GM12878 (cell line): ENCODE measurements around the gene ADK. TPM values are rescaled to one million over a fixed set of nuclear protein-coding genes. Genes with fewer than 3 reads are reported as not detected.

Experiments used
- ATAC-seq: fragments of 200-7000 bp; cut with Tn5 transposase; 3 replicates; pipeline ENCODE4 v1.9.1; 2020; ENCODE audit warnings: mild to moderate bottlenecking, moderate library complexity
- BruUV-seq: library from RNA; stranded (reverse); fragments of 400-500 nt; replicated peaks from 2 replicates; lab custom pipeline; 2021; lab: Mats Ljungman, UMichigan
- CTCF ChIA-PET: fragments of 300-600 bp; sonication (Branson Sonifier 250); formaldehyde crosslinking; extraction: SDS; loops from one replicate; lab custom pipeline; 2021; ENCODE audit warnings: inconsistent platforms; lab: Yijun Ruan, JAX
- POLR2A ChIA-PET: fragments of 350-600 bp; formaldehyde crosslinking; extraction: SDS; loops from one replicate; lab custom pipeline; 2021; ENCODE audit warnings: inconsistent platforms; lab: Charles Lee
- RAD21 ChIA-PET: fragments of 300-600 bp; sonication (Branson Sonifier 250); formaldehyde crosslinking; loops from one replicate; lab custom pipeline; 2023; ENCODE audit warnings: antibody characterized with exemption; ENCODE audit not compliant: unreplicated experiment; lab: Charles Lee
- SMC1A ChIA-PET: fragments of 300-600 bp; sonication (Branson Sonifier 250); formaldehyde crosslinking; loops from one replicate; lab custom pipeline; 2023; ENCODE audit not compliant: unreplicated experiment, uncharacterized antibody; lab: Charles Lee
- DNase-seq: peaks from one replicate; pipeline ENCODE4 v3.0.0-alpha.2; 2011; ENCODE audit warnings: low read depth, low spot score
- FAIRE-seq: peaks from 3 replicates; lab custom pipeline; 2011; peaks lifted over from hg19 to GRCh38; lab: Jason Lieb, UNC
- H2AFZ ChIP-seq: 2 replicates; pipeline ENCODE4 v1.6.0; 2011; ENCODE audit warnings: low read depth, low read length, control low read depth; ENCODE audit not compliant: control insufficient read depth
- H3K27ac ChIP-seq: 2 replicates; pipeline ENCODE4 v1.5.1; 2011; ENCODE audit warnings: control low read depth; ENCODE audit not compliant: control insufficient read depth, insufficient read depth
- H3K27me3 ChIP-seq, 2 experiments: replicated peaks in 1 of 2; 2 replicates each; pipeline versions ENCODE4 v1.6.0 to v1.6.1; 2011; ENCODE audit warnings: low read length in 1 of 2; ENCODE audit not compliant: control insufficient read depth in 2 of 2, insufficient read depth in 2 of 2
- H3K36me3 ChIP-seq, 2 experiments: 2 replicates each; pipeline ENCODE4 v1.5.1; 2011; ENCODE audit warnings: low read length in 1 of 2; ENCODE audit not compliant: control insufficient read depth in 2 of 2, insufficient read depth in 2 of 2
- H3K4me1 ChIP-seq: 2 replicates; pipeline ENCODE4 v1.6.1; 2011; ENCODE audit warnings: mild to moderate bottlenecking, low read length, moderate library complexity, mixed read lengths; ENCODE audit not compliant: control insufficient read depth, insufficient read depth
- H3K4me2 ChIP-seq: 2 replicates; pipeline ENCODE4 v1.6.0; 2011; ENCODE audit warnings: control low read depth; ENCODE audit not compliant: control insufficient read depth, insufficient read depth
- H3K4me3 ChIP-seq: fragments of 200-600 bp; sonication (generic); 2 replicates; pipeline ENCODE4 v1.5.1; 2016
- H3K79me2 ChIP-seq: 2 replicates; pipeline ENCODE4 v1.6.0; 2011; ENCODE audit warnings: low read length; ENCODE audit not compliant: control insufficient read depth, insufficient read depth
- H3K9ac ChIP-seq: 2 replicates; pipeline ENCODE4 v1.8.0; 2011; ENCODE audit warnings: low read length, control low read depth, mixed read lengths; ENCODE audit not compliant: control insufficient read depth, insufficient read depth
- H3K9me3 ChIP-seq: replicated peaks from 3 replicates; pipeline ENCODE4 v1.5.1; 2011; ENCODE audit warnings: mild to moderate bottlenecking, low read length; ENCODE audit not compliant: control insufficient read depth, insufficient read depth
- H4K20me1 ChIP-seq: 2 replicates; pipeline ENCODE4 v1.6.0; 2011; ENCODE audit not compliant: control insufficient read depth, insufficient read depth
- BACH1 ChIP-seq: fragments of 450-650 bp; IDR thresholded peaks from 2 replicates; pipeline ENCODE4 v1.6.1; 2017; ENCODE audit warnings: mild to moderate bottlenecking, borderline replicate concordance
- EGR1 ChIP-seq, 2 experiments: IDR thresholded peaks; 1 replicate in 1 of 2; 2 replicates in 1 of 2; pipeline ENCODE4 v1.6.1; 2011 to 2012; ENCODE audit warnings: low read depth in 2 of 2, low read length in 2 of 2, borderline replicate concordance in 1 of 2, mild to moderate bottlenecking in 1 of 2, moderate library complexity in 1 of 2
- EZH2 ChIP-seq: IDR thresholded peaks from 2 replicates; pipeline ENCODE4 v1.6.1; 2012; ENCODE audit warnings: low read depth, mild to moderate bottlenecking, control low read depth, inconsistent platforms, low read length, borderline replicate concordance; ENCODE audit not compliant: control insufficient read depth
- FOS ChIP-seq: IDR thresholded peaks from 3 replicates; pipeline ENCODE4 v1.6.1; 2011; ENCODE audit warnings: borderline replicate concordance; ENCODE audit not compliant: insufficient read length; ENCODE audit errors: extremely low read depth
- GATAD2B ChIP-seq: fragments of 450-650 bp; conservative IDR thresholded peaks from 2 replicates; pipeline ENCODE4 v1.6.1; 2017; ENCODE audit warnings: low read depth, mild to moderate bottlenecking, moderate library complexity
- HCFC1 ChIP-seq: fragments of 150-350 bp; IDR thresholded peaks from 2 replicates; pipeline ENCODE4 v1.6.1; 2014; ENCODE audit warnings: low read length
- JUNB ChIP-seq: IDR thresholded peaks from 2 replicates; pipeline ENCODE4 v1.6.1; 2016; ENCODE audit warnings: antibody characterized with exemption, mild to moderate bottlenecking
- MLLT1 ChIP-seq: fragments of 450-650 bp; IDR thresholded peaks from 2 replicates; pipeline ENCODE4 v1.6.1; 2016; ENCODE audit warnings: mild to moderate bottlenecking
- REST ChIP-seq: IDR thresholded peaks from 2 replicates; pipeline ENCODE4 v1.6.1; 2012; ENCODE audit warnings: mild to moderate bottlenecking, low read depth, low read length
- YY1 ChIP-seq: IDR thresholded peaks from 2 replicates; pipeline ENCODE4 v1.6.1; 2011; ENCODE audit warnings: low read depth, mild to moderate bottlenecking, low read length
- WGBS: methylation state at CpG from one replicate; pipeline ENCODE4 v1.1.6; 2016; ENCODE audit warnings: low lambda C conversion rate; ENCODE audit not compliant: insufficient replicate concordance, insufficient coverage; ENCODE audit errors: missing lambda C conversion rate; 5-methylcytosine and 5-hydroxymethylcytosine counted together
- in situ Hi-C: fragments of 300-500 bp; cut with MboI; formaldehyde crosslinking; loops from 9 replicates; pipeline ENCODE4 v1.14.3; 2018; ENCODE audit warnings: mixed read lengths
- intact Hi-C: fragments of 100-400 bp; cut with micrococcal nuclease; formaldehyde crosslinking; loops from one replicate; pipeline ENCODE4 v1.14.2; 2022; ENCODE audit not compliant: unreplicated experiment
- polyA plus RNA-seq, 11 experiments: library from polyadenylated mRNA; depleted of rRNA in 4 of 11; unstranded in 6 of 11; stranded (reverse) in 5 of 11; fragments of >200 nt; fragmentation: Nextera tagmentation in 4 of 11; fragmentation: Illumina TruSeq in 1 of 11; extraction: Ambion mirVana in 4 of 11; extraction: Trizol in 1 of 11; gene quantifications; 1 replicate in 1 of 11; 2 replicates in 10 of 11; pipeline versions ENCODE4 v1.2.1 to v1.2.3, GENCODE V29; 2011 to 2016; ENCODE audit warnings: inconsistent platforms in 2 of 11, missing spikeins in 2 of 11, low read depth in 1 of 11
- total RNA-seq, 4 experiments: library from RNA; depleted of rRNA in 3 of 4; stranded (reverse); fragments of >200 nt in 3 of 4; fragmentation: Illumina TruSeq in 1 of 4; extraction: Trizol in 1 of 4; gene quantifications; 2 replicates each; pipeline versions ENCODE4 v1.2.1 to v1.2.3, GENCODE V29; 2013 to 2021

The ADK gene
- total and polyA plus RNA-seq, 10 of the 15 experiments (the other 5 are each of a cell fraction or from before 2014, with no cell fraction given), result 42.0 to 151 (median 81.6) TPM

GRCh38 chr10:74518061-74518460 is 367.0 kb downstream of the ADK start:
- no peak for DNase-seq
- WGBS, result 90% methylated on average over 1 of the region's 1 CpG
- Histone ChIP-seq H3K4me3 (no peak overlapping the region), H3K4me2 (no peak overlapping the region), H4K20me1 (no peaks in the 10 kb centered on the region), H2AFZ (no peak overlapping the region), H3K36me3 (no peaks in the 10 kb centered on the region; a peak in 1 of 4 replicates), H3K79me2 (no peaks in the 10 kb centered on the region; the same call in 1 of the 2 replicates), H3K9ac (no peak overlapping the region), H3K4me1 (no peaks in the 10 kb centered on the region), H3K27me3 (no peaks in the 10 kb centered on the region), H3K27ac (no peak overlapping the region), H3K9me3 (peaks cover 17% of the 10 kb centered on the region)
- POLR2A ChIA-PET, result no interaction called here
- TF ChIP-seq MLLT1 (no peak), HCFC1 (no peak), BACH1 (no peak), JUNB (no peak)
- SMC1A ChIA-PET, result interaction anchor here (1.2 to 1.9 kb wide), 3 partner anchors 15 to 44 kb away, joined by 3 to 5 read pairs (median 4); no protein-coding TSS in a partner anchor
- no peak for ATAC-seq
- no peak for FAIRE-seq
- in situ Hi-C loops, result no loop called here
- RAD21 ChIA-PET, result interaction anchor here (1.1 to 2.1 kb wide), 2 partner anchors 166 to 221 kb away, joined by 3 to 6 read pairs; no protein-coding TSS in a partner anchor
- intact Hi-C loops, result no loop called here
- CTCF ChIA-PET, result interaction anchor here (1.4 to 1.5 kb wide), 2 partner anchors 9 to 15 kb away, joined by 3 read pairs; no protein-coding TSS in a partner anchor
- BruUV-seq, result no TSS peak

GRCh38 chr10:74521526-74521925 is 370.5 kb downstream of the ADK start:
- SMC1A ChIA-PET, result interaction anchor here (1.2 kb wide), 1 partner anchor 18 kb away, joined by 3 read pairs; no protein-coding TSS in a partner anchor
- TF ChIP-seq EGR1 (IDR thresholded peaks at IDR 0.05; ENCODE audit: borderline replicate concordance in 1 of 2, low read depth in 2 of 2, low read length in 2 of 2) (no peak), FOS (no peak), EZH2 (no peak), REST (no peak), GATAD2B (no peak), YY1 (no peak)

More at GRCh38 chr10:74521526-74521925, 370.5 kb downstream of the ADK start:
- H3K36me3 ChIP-seq, result no peaks in the 10 kb centered on the region
- ChIA-PET CTCF (no interaction called here), POLR2A (no interaction called here), RAD21 (no interaction called here)
- intact Hi-C loops, result no loop called here
- H3K4me3 ChIP-seq, result no peak overlapping the region
- FAIRE-seq, result no peak
- no peak overlapping the region for H2AFZ ChIP-seq
- no peaks in the 10 kb centered on the region for H3K4me1 ChIP-seq
- DNase-seq, result no peak
- no peaks in the 10 kb centered on the region for H3K9me3 ChIP-seq
- no TSS peak for BruUV-seq
- no peaks in the 10 kb centered on the region for H4K20me1 ChIP-seq
- ATAC-seq, result no peak
- no peaks in the 10 kb centered on the region; the same call in 1 of the 2 replicates for H3K79me2 ChIP-seq
- 94% methylated on average over 1 of the region's 1 CpG for WGBS
- in situ Hi-C loops, result no loop called here
- H3K27me3 ChIP-seq, result no peaks in the 10 kb centered on the region
- no peak overlapping the region for H3K9ac ChIP-seq
- H3K27ac ChIP-seq, result no peak overlapping the region
- H3K4me2 ChIP-seq, result no peak overlapping the region
